DMS153 (cell line): ENCODE results near the gene SMC1B.
"Not testable (repeated sequence)": the region's sequence is repeated elsewhere in the genome, so short reads cannot be mapped to it uniquely, and the experiment has no call there.

ENCODE experiments used
- DNase-seq: peaks from one replicate; lab custom pipeline; 2025; lab: John Stamatoyannopoulos, UW

Gene SMC1B

GRCh38 chr22:45296628-45297297, 116.6 kb downstream of the SMC1B start:
- no peak for DNase-seq

GRCh38 chr22:45295492-45295891, 117.9 kb downstream of the SMC1B start:
- no peak for DNase-seq

GRCh38 chr22:45295004-45295403, 118.4 kb downstream of the SMC1B start:
- DNase-seq = not testable (repeated sequence)
